KOPT-K1 (cell line): ENCODE measurements around the gene GRIN2A.

Experiments
- H3K27ac ChIP-seq: fragments of 200-600 bp; sonication (generic); 2 replicates; pipeline ENCODE4 v1.5.1; 2016; ENCODE audit warnings: antibody characterized with exemption, mild to moderate bottlenecking, low read depth, low read length; ENCODE audit not compliant: poor library complexity, severe bottlenecking
- H3K36me3 ChIP-seq: fragments of 200-600 bp; sonication (generic); 2 replicates; pipeline ENCODE4 v1.5.1; 2017; ENCODE audit warnings: antibody characterized with exemption, mild to moderate bottlenecking, low read length, moderate library complexity; ENCODE audit not compliant: insufficient read depth
- H3K9me3 ChIP-seq: fragments of 200-600 bp; sonication (generic); 2 replicates; pipeline ENCODE4 v1.5.1; 2017; ENCODE audit warnings: antibody characterized with exemption, low read length, mild to moderate bottlenecking; ENCODE audit not compliant: insufficient read depth, poor library complexity, severe bottlenecking

The GRIN2A gene

GRCh38 chr16:10067835-10068234 is 114.4 kb downstream of the GRIN2A start:
- H3K27ac ChIP-seq, result no peak overlapping the region

GRCh38 chr16:10067406-10067805 is 114.8 kb downstream of the GRIN2A start:
- H3K27ac ChIP-seq, result no peak overlapping the region
- H3K36me3 ChIP-seq, result no peaks in the 10 kb centered on the region
- H3K9me3 ChIP-seq, result no peaks in the 10 kb centered on the region

More at GRCh38 chr16:10067835-10068234, 114.4 kb downstream of the GRIN2A start:
- no peaks in the 10 kb centered on the region for H3K9me3 ChIP-seq
- H3K36me3 ChIP-seq, result no peaks in the 10 kb centered on the region

GRCh38 chr16:10065019-10065418 is 117.2 kb downstream of the GRIN2A start:
- H3K9me3 ChIP-seq, result no peaks in the 10 kb centered on the region
- no peak overlapping the region for H3K27ac ChIP-seq
- no peaks in the 10 kb centered on the region for H3K36me3 ChIP-seq

GRCh38 chr16:10048850-10049249 is 133.4 kb downstream of the GRIN2A start:
- Histone ChIP-seq H3K9me3 (no peaks in the 10 kb centered on the region), H3K36me3 (no peaks in the 10 kb centered on the region), H3K27ac (no peak overlapping the region)

GRCh38 chr16:10045947-10046346 is 136.3 kb downstream of the GRIN2A start:
- Histone ChIP-seq H3K36me3 (no peaks in the 10 kb centered on the region), H3K27ac (no peak overlapping the region), H3K9me3 (no peaks in the 10 kb centered on the region)

- no peaks in the 10 kb centered on the region for H3K36me3 ChIP-seq
- no peak overlapping the region for H3K27ac ChIP-seq
- no peaks in the 10 kb centered on the region for H3K9me3 ChIP-seq
These were observed 136.9 kb downstream of the GRIN2A start for GRCh38 chr16:10045291-10045775.

GRCh38 chr16:10040136-10041080 is 141.8 kb downstream of the GRIN2A start:
- Histone ChIP-seq H3K27ac (no peak overlapping the region), H3K36me3 (no peaks in the 10 kb centered on the region), H3K9me3 (no peaks in the 10 kb centered on the region)

GRCh38 chr16:10039220-10040096 is 142.8 kb downstream of the GRIN2A start:
- Histone ChIP-seq H3K36me3 (no peaks in the 10 kb centered on the region), H3K27ac (no peak overlapping the region), H3K9me3 (no peaks in the 10 kb centered on the region)

GRCh38 chr16:10037751-10038150 is 144.5 kb downstream of the GRIN2A start:
- H3K9me3 ChIP-seq, result no peaks in the 10 kb centered on the region
- no peak overlapping the region for H3K27ac ChIP-seq
- H3K36me3 ChIP-seq, result no peaks in the 10 kb centered on the region

GRCh38 chr16:10036956-10037355 is 145.3 kb downstream of the GRIN2A start:
- no peaks in the 10 kb centered on the region for H3K36me3 ChIP-seq
- H3K27ac ChIP-seq, result no peak overlapping the region

GRCh38 chr16:10033556-10033955 is 148.7 kb downstream of the GRIN2A start:
- Histone ChIP-seq H3K36me3 (no peaks in the 10 kb centered on the region), H3K27ac (no peak overlapping the region), H3K9me3 (no peaks in the 10 kb centered on the region)

More at GRCh38 chr16:10036956-10037355, 145.3 kb downstream of the GRIN2A start:
- H3K9me3 ChIP-seq, result no peaks in the 10 kb centered on the region

GRCh38 chr16:10031955-10032354 is 150.3 kb downstream of the GRIN2A start:
- Histone ChIP-seq H3K27ac (no peak overlapping the region), H3K9me3 (no peaks in the 10 kb centered on the region), H3K36me3 (no peaks in the 10 kb centered on the region)

- Histone ChIP-seq H3K36me3 (no peaks in the 10 kb centered on the region), H3K27ac (no peak overlapping the region), H3K9me3 (no peaks in the 10 kb centered on the region)
These were observed 150.8 kb downstream of the GRIN2A start for GRCh38 chr16:10031473-10031872.

- H3K9me3 ChIP-seq, result no peaks in the 10 kb centered on the region
- H3K27ac ChIP-seq, result no peak overlapping the region
- no peaks in the 10 kb centered on the region for H3K36me3 ChIP-seq
These were observed 153.6 kb downstream of the GRIN2A start for GRCh38 chr16:10028644-10029043.

- H3K36me3 ChIP-seq, result no peaks in the 10 kb centered on the region
- no peaks in the 10 kb centered on the region for H3K9me3 ChIP-seq
- H3K27ac ChIP-seq, result no peak overlapping the region
These were observed 154.7 kb downstream of the GRIN2A start for GRCh38 chr16:10027553-10027952.
